Endometrial microvascular endothelial cells (primary cell): ENCODE results near the gene TBC1D12. TPM values are rescaled to one million over a fixed set of nuclear protein-coding genes. Genes with fewer than 3 reads are reported as not detected.

ENCODE experiments used
- in situ Hi-C: cut with HindIII; loops from 2 replicates; pipeline ENCODE4 v1.10.0; 2017; ENCODE audit warnings: low sequenced_read_pairs, low pct_unique_long_range_greater_than_20kb; ENCODE audit errors: inconsistent ontology term
- total RNA-seq: library from RNA; depleted of rRNA; stranded (reverse); fragments of >200 nt; gene quantifications from one replicate; pipeline ENCODE4 v1.2.3, GENCODE V29; 2015; ENCODE audit errors: inconsistent ontology term

The TBC1D12 gene
- total RNA-seq, 1 donor from 2014 or later: 5.1 TPM

DNA sequence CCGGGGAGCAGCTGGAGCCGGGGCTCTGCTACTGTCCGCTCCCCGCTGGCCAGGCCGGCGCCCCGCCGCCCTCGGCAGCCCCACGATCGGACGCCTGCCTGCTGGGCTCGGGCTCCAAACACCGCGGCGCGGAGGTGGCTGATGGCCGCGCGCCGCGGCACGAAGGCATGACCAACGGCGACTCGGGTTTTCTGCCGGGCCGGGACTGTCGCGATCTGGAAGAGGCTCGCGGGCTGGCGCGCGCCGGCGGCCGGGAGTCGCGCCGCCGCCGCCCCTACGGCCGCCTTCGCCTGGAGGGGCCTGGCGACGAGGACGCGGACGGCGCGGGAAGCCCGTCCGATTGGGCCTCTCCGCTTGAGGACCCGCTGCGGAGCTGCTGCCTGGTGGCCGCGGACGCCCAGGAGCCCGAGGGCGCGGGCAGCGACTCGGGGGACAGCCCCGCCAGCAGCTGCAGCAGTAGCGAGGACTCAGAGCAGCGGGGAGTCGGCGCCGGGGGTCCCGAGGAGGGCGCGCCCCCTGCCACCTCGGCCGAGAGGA is 570 bp downstream of the TBC1D12 start:
- in situ Hi-C loops: no loop called here

DNA sequence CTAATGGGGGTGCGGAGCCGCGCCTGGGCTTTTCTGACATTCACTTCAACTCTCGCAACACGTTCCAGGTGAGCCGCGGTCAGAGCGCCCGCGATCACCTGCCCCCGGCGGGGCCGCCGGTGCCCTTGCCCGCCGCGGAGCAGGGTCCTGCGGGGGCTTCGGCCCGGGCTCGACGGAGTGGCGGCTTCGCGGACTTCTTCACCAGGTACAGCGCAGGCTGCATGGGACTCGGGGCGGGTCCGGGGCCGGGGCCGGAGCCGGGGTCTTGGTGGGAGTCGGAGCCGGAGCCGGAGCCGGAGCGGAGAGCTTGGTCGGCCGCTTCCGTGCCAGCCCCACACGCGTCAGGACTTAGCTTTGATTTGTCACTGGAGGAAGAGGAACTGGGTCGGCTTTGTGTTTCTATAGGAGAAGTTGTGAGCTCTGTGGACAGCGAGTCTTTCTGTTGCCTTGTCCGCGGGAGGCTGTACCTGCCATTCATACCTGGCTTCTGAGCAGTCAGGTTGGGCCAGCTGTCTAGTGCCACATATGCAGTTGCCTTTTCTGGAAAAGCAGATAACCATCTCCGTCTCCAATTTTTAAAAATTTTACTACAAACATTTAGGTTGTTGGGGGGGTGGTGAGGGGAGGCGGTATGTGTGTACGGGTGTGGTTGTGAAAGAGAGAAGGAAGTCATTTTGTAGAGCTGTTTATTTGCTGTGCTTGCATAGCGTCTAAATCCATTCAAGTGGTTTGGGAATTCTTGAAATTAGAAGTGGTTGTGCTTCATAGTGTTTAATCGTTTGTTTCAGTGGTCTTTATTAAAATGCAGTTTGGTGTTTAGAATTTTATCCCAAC is 1.3 kb downstream of the TBC1D12 start:
- in situ Hi-C loops: no loop called here

DNA sequence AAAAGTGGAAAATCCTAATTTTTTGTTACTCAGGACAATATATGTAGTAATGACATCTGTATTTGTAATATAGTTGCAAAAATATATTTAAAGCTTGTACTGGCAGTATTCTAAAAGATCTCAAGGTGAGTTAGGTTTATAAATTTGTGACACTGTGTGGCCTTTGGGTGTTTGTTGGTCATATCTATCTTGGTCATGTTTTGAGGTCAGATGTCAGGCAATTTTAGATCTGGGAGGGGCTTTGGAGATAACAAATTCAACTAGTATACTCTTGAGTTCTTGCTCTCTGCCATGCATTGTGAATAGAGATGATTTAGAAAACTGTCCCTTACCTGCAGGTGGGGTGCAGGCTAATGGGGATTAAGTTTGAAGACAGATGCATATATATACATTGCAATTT is 3.1 kb downstream of the TBC1D12 start:
- in situ Hi-C loops: no loop called here

DNA sequence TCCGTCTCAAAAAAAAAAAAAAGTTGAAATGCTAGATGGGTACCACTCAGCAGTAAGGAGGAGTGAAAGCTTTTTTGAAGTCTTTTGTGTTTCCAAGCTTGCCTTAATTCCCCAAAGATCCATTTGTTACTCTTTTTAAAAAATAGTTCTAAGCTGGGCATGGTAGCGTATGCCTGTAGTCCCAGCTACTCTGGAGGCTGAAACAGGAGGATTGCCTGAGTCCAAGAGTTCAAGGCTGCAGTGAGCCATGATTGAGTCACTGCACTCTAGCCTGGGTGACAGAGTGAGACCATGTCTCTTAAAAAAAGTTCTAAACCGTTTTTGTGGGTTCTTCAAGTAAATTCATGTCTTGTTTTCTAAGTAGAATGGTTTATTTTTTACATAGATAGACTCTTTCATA is 5.3 kb downstream of the TBC1D12 start:
- in situ Hi-C loops: no loop called here

DNA sequence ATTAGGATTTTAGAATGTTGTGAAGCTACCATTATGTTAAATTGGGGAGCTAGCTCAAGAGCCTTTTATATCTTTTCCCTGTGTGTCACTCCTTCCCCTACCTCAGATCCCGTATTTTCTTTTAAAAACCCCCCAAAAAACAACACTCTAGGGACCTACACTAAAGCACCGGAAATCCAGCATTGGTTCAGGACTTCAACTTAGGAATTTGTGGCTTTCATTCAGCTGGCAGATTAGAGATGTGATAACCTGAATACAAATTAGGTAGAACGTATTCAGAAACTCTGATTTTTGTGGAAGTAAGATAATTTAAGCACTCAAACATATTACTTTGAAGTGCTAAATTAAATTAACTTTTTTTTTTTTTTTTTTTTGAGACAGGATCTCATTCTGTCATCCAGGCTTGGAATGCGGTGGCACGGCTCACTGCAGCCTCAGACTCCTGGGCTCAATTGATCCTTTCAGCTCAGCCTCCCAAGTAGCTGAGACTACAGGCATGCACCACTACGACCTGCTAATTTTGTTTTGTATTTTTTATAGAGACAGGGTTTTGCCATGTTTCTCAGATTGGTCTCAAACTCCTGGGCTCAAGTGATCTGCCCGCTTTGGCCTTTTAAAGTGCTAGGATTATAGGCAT is 6.8 kb downstream of the TBC1D12 start:
- in situ Hi-C loops: no loop called here

DNA sequence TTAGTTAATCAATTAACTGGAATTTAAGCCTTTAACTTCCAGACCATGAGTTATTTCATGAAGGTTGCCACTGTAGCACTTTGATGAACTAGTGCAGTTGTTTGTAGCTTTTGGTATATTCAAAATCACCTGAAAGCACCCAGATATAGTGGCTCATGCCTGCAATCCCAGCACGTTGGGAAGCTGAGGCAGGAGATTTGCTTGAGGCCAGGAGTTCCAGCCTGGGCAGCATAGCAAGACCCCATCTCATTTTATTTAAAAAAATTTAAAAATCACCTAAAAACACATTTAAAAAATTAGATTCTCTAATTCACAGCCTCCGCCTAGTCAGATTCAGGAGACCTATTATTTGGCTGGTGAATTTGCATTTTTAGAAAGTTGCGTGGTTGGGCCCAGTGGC is 9.0 kb downstream of the TBC1D12 start:
- in situ Hi-C loops: loop anchor here (10.0 kb wide), 1 partner anchor 47 kb away; the partner anchor contains the start of gene NOC3L

DNA sequence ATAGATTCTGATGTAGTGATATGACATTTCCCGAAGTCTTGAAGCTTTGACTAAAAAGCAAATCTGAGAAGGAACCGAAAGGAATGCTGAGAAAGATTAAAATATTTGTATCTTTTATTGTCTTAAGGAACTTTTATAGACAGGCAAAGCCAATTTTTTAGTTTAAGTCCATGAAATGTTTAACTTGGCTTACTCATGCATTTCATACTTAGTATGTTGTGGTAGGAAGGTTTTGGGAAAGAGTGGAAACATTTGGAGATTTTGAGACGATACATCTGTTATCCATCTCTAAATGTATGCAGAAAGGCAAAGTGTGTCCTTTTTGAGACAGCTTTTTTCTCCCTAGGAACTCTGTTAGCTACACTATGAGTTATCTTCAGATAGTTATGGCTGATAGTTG is 10.1 kb downstream of the TBC1D12 start:
- in situ Hi-C loops: loop anchor here (10.0 kb wide), 1 partner anchor 48 kb away; the partner anchor contains the start of gene NOC3L

DNA sequence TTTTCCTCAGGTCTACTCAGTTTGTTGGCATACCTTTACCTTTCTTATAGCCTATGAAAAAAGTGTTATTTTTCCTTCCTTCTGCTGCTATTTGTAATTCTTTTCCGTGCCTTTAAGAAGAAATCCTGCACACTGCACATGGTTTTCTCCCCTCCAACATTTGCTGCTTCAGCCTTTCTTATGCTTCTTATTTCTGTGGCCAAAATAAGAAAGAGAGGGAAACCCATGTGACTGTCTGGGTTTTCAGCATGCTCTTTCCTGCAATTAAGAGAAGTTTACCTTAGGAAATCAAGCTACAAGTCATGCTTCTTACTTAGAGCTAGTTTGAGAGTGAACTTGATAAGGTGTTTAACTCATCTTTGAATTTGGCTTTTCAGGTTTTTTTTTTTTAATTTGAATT is 11.0 kb downstream of the TBC1D12 start:
- in situ Hi-C loops: loop anchor here (10.0 kb wide), 1 partner anchor 49 kb away; the partner anchor contains the start of gene NOC3L

DNA sequence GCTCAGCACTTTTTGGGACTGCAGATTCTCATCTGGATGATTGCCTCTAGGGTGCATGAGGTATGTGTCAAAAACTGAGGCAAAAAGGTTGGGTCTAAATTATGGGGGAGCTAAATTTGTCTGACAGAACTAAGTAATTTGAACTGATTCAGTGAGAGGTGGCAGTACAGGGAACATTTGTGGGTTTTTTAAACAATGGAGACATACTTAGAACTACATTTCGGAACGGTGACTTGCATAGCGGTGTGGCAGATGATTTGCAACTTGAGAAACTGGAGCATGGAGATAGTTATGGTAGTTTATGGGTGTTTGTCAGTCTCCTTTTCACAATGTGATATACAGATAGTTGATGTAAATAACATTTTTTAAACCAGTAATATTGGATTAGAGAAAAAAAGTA is 14.6 kb downstream of the TBC1D12 start:
- in situ Hi-C loops: loop anchor here (10.0 kb wide), 1 partner anchor 52 kb away; the partner anchor contains the start of gene NOC3L

DNA sequence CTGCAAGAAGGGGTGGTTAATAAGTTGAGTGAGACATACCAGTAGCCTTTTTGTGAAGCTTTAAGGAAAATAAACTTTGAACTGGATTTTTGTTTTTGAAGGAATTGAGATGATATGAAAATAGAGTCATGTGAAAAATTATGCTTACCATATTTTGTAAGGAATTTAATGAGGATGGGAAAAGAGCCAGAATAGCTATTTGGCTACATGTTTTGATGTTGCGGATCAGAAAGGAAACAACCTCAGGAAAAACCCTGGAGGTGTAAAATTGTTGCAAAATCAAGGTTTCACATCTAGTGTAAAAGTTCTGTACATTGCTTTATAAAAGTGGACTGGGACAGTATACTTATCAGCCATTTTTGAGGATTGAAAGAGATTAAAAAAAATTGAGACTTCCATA is 15.0 kb downstream of the TBC1D12 start:
- in situ Hi-C loops: loop anchor here (10.0 kb wide), 1 partner anchor 53 kb away; the partner anchor contains the start of gene NOC3L

DNA sequence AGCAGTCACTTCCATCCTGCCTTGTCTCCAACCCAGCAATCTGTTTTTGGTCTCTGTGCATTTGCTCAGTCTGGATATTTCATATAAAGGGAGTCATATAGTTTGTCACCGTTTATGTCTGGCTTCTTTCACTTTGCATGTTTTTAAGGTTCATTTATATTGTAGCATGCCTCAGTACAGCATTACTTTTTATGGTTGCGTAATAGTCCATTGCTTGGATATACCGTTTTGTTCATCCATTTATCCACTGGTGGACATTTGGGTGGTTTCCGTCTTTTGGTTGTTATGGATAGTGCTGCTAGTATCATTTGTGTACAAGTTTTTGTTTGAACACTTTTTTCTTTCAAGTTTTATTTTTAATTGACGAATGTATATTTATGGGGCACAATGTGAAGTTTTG is 18.2 kb downstream of the TBC1D12 start:
- in situ Hi-C loops: no loop called here

DNA sequence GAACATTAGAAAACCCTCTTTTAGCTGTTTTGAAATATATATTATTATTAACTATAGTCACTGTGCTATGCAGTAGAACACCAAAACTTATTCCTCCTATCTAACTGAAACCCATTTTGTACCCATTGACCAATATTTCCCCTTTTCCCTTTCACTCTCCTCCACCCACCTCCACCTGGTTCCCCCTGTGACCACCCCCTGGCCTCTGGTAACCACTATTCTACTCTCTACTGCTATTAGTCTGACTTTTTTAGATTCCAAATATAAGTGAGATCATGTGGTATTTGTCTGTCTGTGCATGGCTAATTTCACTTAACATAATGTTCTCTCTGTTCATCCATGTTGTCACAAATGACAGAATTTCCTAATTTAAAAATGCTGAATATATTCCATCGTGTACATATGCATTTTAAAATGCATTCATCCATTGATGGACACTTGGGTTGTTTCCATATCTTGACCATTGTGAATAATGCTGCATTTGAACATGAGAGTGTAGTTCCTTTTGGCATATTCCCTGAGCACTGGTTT is 18.7 kb downstream of the TBC1D12 start:
- in situ Hi-C loops: no loop called here

DNA sequence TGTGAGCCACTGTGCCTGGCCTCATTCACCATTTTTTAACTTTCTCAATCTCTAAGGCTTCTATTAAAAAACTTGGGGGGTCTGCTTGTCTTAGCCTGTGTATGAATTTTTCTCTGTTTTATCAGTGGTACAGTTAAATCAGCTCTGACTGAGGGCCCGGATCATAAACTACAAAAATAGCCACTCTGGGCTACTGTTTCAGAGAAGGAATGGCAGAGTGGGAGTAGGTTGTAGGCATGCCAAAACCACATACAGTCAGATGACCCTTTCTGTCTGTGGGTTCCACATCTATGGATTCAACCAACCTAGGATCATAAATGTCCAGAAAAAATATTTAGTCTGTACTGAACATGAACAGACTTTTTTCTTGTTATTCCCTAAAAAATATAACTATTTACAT is 21.3 kb downstream of the TBC1D12 start:
- in situ Hi-C loops: no loop called here

DNA sequence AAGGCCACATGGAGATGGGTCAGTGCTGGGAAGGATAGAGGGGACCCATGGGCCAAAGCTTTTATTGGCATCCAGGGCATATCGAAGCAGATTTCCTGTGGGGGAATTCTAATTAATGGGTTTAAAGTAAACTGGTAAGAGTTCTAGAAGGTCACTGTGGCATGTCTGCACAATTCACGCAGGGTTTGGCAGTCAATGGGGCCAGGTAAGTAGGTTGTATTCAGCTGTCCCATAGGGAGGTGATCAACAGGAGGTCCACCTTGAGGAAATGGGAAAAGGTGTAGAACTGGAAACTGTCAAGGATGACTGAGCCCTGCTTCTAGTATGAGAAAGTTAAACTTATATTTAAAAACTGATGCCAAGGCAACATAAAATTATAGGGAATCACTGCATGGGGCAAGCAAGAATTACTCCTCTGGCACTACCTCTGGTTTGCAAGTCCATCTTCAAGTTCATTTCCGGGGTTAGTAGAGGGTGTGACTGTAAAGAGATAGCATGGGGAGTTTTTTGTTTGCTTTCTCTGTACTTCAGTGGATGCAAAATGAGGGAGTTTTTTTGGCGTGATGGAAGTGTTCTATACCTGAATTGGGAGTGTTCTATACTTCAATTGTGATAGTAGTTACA is 22.5 kb downstream of the TBC1D12 start:
- in situ Hi-C loops: no loop called here

DNA sequence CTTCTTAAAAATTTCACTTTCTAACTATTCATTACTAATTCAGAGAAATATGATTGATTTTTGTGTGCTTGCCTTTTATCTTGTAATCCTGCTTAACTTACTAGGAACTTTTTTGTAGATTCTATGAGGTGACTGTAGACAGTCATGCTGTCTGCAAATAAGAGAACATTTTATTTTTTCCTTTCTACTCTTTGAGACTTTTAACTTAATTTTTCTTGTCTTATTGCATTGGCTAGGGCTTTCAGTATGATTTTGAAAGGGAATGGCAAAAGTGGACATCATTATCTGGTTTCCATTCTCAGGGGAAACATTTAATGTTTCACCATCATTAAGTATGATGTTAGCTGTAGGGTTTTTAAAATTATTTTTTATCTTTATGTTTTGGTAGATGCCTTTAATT is 23.6 kb downstream of the TBC1D12 start:
- in situ Hi-C loops: no loop called here

DNA sequence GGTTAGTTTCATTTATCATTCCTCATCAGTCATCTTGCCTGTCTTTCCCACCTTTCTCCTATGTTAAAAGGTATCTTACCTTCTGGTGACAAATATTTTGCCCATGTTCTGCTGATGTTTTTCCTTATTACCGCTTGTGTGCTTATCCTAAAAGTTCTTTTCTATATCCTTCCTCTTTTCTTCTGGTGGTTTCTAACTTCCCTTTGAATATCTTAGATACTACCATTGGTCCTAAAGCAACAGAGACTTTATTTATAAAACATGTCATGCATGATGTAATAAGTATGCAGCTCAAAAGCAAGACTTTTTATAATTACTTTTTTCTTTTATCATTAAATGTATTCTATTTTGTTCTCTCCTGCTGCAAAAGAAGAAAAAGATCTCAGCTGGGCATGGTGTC is 24.8 kb downstream of the TBC1D12 start:
- in situ Hi-C loops: no loop called here

DNA sequence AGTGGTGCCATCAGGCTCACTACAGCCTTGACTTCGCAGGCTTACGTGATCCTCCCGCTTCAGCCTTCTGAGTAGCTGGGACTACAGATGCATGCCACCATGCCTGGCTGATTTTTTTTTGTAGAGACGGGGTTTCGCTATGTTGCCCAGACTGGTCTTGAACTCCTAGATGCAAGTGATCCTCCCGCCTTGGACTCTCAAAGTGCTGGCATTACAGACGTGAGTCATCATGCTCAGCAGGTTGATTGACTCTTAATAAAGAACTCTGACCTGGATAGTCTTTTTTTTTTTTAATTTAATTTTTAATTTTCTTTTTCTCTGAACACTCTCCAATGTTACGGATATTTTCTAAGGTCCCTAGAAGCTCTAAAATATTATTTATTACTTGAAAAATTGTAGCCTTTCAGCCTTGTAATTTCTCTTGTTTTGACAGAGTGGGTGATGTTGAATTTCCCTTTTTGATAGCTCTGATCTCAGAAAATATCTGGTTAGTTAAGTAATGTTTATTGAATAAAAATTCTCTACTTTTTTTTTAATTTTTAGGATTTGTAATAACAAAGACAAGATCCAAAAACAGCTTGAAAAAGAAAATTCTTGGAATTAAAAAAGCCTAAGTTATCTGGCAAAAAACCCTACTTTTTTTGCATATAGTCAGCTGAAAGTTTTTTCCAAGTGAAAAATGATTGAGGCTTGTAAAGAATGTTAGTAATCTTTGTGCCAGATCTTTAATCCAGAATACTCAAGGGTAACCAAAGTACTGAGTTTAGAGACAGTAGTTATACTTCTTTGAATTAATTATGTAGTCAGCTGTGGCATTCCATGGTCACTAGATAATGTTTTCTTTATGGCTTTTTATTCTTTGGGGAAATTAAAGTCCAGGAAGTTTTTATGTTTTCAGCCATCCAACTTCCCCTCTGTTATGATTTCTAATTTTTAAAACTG is 26.7 kb downstream of the TBC1D12 start:
- in situ Hi-C loops: no loop called here

DNA sequence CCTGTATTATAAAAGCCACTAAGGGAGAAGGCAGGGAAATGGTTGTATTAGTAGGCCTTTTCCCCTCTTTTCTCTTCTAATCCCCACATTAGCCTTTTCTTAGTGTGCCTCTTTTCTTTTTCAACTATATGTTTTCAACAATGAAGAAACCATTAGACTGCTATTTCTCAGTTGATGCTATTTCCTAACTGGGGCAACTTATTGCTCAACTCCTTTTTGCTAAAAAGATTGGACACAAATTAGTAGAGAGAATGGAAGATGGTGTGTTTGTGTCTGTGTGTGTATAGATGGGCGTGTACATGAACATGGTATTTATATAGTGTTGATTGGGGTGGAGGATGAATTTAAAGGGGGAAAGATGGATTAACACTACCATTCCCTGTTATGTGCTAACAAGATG is 28.4 kb downstream of the TBC1D12 start:
- in situ Hi-C loops: no loop called here
